GM12801 (cell line): Measurements from ENCODE around the gene EPB41L2.

ENCODE experiments used
- CTCF ChIP-seq: IDR thresholded peaks from one replicate; pipeline ENCODE4 v1.5.1; 2011; ENCODE audit warnings: control low read depth; ENCODE audit not compliant: insufficient read length; ENCODE audit errors: extremely low read depth

Gene EPB41L2

GRCh38 chr6:130985115-130985514, 77.9 kb downstream of the EPB41L2 start:
- TF ChIP-seq CTCF: no peak

- TF ChIP-seq CTCF: no peak
Observed at GRCh38 chr6:130982941-130983456, 80.0 kb downstream of the EPB41L2 start.

GRCh38 chr6:130982135-130982534, 80.9 kb downstream of the EPB41L2 start:
- no peak for TF ChIP-seq CTCF

GRCh38 chr6:130981409-130981808, 81.6 kb downstream of the EPB41L2 start:
- TF ChIP-seq CTCF: no peak

- no peak for TF ChIP-seq CTCF
Observed at GRCh38 chr6:130980310-130981032, 82.6 kb downstream of the EPB41L2 start.

GRCh38 chr6:130978660-130979396, 84.2 kb downstream of the EPB41L2 start:
- no peak for TF ChIP-seq CTCF

- no peak for TF ChIP-seq CTCF
Observed at GRCh38 chr6:130978180-130978579, 84.9 kb downstream of the EPB41L2 start.
